ENCODE data around the gene GPX7.

- TF ChIP-seq YY1 (tag by site-specific recombination; IDR thresholded peaks at IDR 0.05) = no peak
- no peak for TF ChIP-seq ZNF274 (IDR thresholded peaks at IDR 0.05; ENCODE audit: low read length)
- no peak for TF ChIP-seq ZNF274 (tag by site-specific recombination; IDR thresholded peaks at IDR 0.05; ENCODE audit: borderline replicate concordance)
- TF ChIP-seq, protein P1, sequence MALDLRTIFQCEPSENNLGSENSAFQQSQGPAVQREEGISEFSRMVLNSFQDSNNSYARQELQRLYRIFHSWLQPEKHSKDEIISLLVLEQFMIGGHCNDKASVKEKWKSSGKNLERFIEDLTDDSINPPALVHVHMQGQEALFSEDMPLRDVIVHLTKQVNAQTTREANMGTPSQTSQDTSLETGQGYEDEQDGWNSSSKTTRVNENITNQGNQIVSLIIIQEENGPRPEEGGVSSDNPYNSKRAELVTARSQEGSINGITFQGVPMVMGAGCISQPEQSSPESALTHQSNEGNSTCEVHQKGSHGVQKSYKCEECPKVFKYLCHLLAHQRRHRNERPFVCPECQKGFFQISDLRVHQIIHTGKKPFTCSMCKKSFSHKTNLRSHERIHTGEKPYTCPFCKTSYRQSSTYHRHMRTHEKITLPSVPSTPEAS (tag by site-specific recombination; IDR thresholded peaks at IDR 0.05) = no peak
- TF ChIP-seq, protein P2, sequence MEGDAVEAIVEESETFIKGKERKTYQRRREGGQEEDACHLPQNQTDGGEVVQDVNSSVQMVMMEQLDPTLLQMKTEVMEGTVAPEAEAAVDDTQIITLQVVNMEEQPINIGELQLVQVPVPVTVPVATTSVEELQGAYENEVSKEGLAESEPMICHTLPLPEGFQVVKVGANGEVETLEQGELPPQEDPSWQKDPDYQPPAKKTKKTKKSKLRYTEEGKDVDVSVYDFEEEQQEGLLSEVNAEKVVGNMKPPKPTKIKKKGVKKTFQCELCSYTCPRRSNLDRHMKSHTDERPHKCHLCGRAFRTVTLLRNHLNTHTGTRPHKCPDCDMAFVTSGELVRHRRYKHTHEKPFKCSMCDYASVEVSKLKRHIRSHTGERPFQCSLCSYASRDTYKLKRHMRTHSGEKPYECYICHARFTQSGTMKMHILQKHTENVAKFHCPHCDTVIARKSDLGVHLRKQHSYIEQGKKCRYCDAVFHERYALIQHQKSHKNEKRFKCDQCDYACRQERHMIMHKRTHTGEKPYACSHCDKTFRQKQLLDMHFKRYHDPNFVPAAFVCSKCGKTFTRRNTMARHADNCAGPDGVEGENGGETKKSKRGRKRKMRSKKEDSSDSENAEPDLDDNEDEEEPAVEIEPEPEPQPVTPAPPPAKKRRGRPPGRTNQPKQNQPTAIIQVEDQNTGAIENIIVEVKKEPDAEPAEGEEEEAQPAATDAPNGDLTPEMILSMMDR (tag by site-specific recombination; IDR thresholded peaks at IDR 0.05) = no peak
- TF ChIP-seq PRDM1 (tag by site-specific recombination; IDR thresholded peaks at IDR 0.05) = no peak
- no peak for TF ChIP-seq ZEB2 (tag by site-specific recombination; IDR thresholded peaks at IDR 0.05)
- no peak for TF ChIP-seq ZSCAN30 (tag by site-specific recombination; IDR thresholded peaks at IDR 0.05)
- no peak for TF ChIP-seq ZNF133 (tag by site-specific recombination; IDR thresholded peaks at IDR 0.05)
Measured at GRCh38 chr1:52556641-52557360, 45.4 kb upstream of the GPX7 start.

All from HEK293 (cell line).